DND-41 (cell line): ENCODE results near the gene FOXP1.

ENCODE experiments used
- EZH2 ChIP-seq: IDR thresholded peaks from 3 replicates; pipeline ENCODE4 v1.6.1; 2012; ENCODE audit warnings: borderline replicate concordance, low read depth, mild to moderate bottlenecking, moderate library complexity, low read length, inconsistent platforms; ENCODE audit not compliant: severe bottlenecking
- TF ChIP-seq, protein P1 (sequence below): IDR thresholded peaks from 2 replicates; pipeline ENCODE4 v1.5.1; 2012; ENCODE audit warnings: borderline replicate concordance, low read length, moderate library complexity, mild to moderate bottlenecking; ENCODE audit not compliant: poor library complexity, severe bottlenecking; ENCODE audit errors: extremely low read depth

- TF ChIP-seq, protein P1, sequence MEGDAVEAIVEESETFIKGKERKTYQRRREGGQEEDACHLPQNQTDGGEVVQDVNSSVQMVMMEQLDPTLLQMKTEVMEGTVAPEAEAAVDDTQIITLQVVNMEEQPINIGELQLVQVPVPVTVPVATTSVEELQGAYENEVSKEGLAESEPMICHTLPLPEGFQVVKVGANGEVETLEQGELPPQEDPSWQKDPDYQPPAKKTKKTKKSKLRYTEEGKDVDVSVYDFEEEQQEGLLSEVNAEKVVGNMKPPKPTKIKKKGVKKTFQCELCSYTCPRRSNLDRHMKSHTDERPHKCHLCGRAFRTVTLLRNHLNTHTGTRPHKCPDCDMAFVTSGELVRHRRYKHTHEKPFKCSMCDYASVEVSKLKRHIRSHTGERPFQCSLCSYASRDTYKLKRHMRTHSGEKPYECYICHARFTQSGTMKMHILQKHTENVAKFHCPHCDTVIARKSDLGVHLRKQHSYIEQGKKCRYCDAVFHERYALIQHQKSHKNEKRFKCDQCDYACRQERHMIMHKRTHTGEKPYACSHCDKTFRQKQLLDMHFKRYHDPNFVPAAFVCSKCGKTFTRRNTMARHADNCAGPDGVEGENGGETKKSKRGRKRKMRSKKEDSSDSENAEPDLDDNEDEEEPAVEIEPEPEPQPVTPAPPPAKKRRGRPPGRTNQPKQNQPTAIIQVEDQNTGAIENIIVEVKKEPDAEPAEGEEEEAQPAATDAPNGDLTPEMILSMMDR, result no peak
- TF ChIP-seq EZH2, result no peak
Observed at GRCh38 chr3:71447197-71447596, 136.3 kb downstream of the FOXP1 start.
